ENCODE data around the gene FOXO4. TPM values are rescaled to one million over a fixed set of nuclear protein-coding genes. Genes with fewer than 3 reads are reported as not detected.

Gene FOXO4
- total and polyA plus RNA-seq, 9 donors, result 16.7 to 70.2 (median 35.2) TPM

GRCh38 chrX:71105628-71106027 lies 10.0 kb downstream of the FOXO4 start:
- Histone ChIP-seq H3K27me3 (no peaks in the 10 kb centered on the region), H3K4me1 (ENCODE audit: insufficient read depth) (no peaks in the 10 kb centered on the region), H3K4me3 (no peak overlapping the region), H3K9me3 (no peaks in the 10 kb centered on the region), H3K27ac (no peak overlapping the region), H3K36me3 (no peaks in the 10 kb centered on the region)
- no peak for TF ChIP-seq CTCF (IDR thresholded peaks at IDR 0.05)
- TF ChIP-seq EP300 (IDR thresholded peaks at IDR 0.05), result no peak
- no peak for TF ChIP-seq POLR2A (IDR thresholded peaks at IDR 0.05)
- 74 to 89% (median 74%) methylated on average over 3 of the region's 3 CpGs for WGBS, 3 donors
- DNase-seq, result no peak
- intact Hi-C loops (cut with DNase I), result no loop called here

- 75 to 90% (median 78%) methylated on average over 1 of the region's 1 CpG for WGBS, 3 donors
- no peaks in the 10 kb centered on the region for H3K27me3 ChIP-seq
- H3K27ac ChIP-seq, result no peak within 1 kb of the TSS
Measured at GRCh38 chrX:71106427-71106826, 10.8 kb downstream of the FOXO4 start, which contains the start of gene CXorf65. TSS of gene CXorf65 (minus strand) at chrX:71106740. CDS start at chrX:71106556, 184 bp downstream.

GRCh38 chrX:71107245-71107644 lies 11.6 kb downstream of the FOXO4 start:
- no peaks in the 10 kb centered on the region for H3K36me3 ChIP-seq
- DNase-seq, result no peak
- no peaks in the 10 kb centered on the region for H3K4me1 ChIP-seq (ENCODE audit: insufficient read depth)
- no peak overlapping the region for H3K27ac ChIP-seq
- WGBS, 3 donors, result 74 to 78% (median 78%) methylated on average over 4 of the region's 4 CpGs
- no peaks in the 10 kb centered on the region for H3K9me3 ChIP-seq
- H3K4me3 ChIP-seq, result no peak overlapping the region
- TF ChIP-seq EP300 (IDR thresholded peaks at IDR 0.05), result no peak
- no peak for TF ChIP-seq POLR2A (IDR thresholded peaks at IDR 0.05)
- TF ChIP-seq CTCF (IDR thresholded peaks at IDR 0.05), result no peak
- H3K27me3 ChIP-seq, result no peaks in the 10 kb centered on the region
- intact Hi-C loops (cut with DNase I), result no loop called here

More at GRCh38 chrX:71106427-71106826, 10.8 kb downstream of the FOXO4 start, which contains the start of gene CXorf65:
- Histone ChIP-seq H3K36me3 (no peaks in the 10 kb centered on the region), H3K9me3 (no peaks in the 10 kb centered on the region), H3K4me3 (no peak within 1 kb of the TSS), H3K4me1 (ENCODE audit: insufficient read depth) (no peaks in the 10 kb centered on the region)
- intact Hi-C loops (cut with DNase I), result no loop called here
- no peak for DNase-seq
- TF ChIP-seq CTCF (IDR thresholded peaks at IDR 0.05) (no peak), EP300 (IDR thresholded peaks at IDR 0.05) (no peak), POLR2A (IDR thresholded peaks at IDR 0.05) (no peak)

- Histone ChIP-seq H3K4me1 (ENCODE audit: insufficient read depth) (no peaks in the 10 kb centered on the region), H3K27ac (no peak overlapping the region), H3K4me3 (no peak overlapping the region), H3K36me3 (no peaks in the 10 kb centered on the region), H3K27me3 (no peaks in the 10 kb centered on the region), H3K9me3 (no peaks in the 10 kb centered on the region)
- intact Hi-C loops (cut with DNase I), result no loop called here
- TF ChIP-seq CTCF (IDR thresholded peaks at IDR 0.05) (no peak), POLR2A (IDR thresholded peaks at IDR 0.05) (no peak), EP300 (IDR thresholded peaks at IDR 0.05) (no peak)
- 46 to 55% (median 53%) methylated on average over 9 of the region's 9 CpGs for WGBS, 3 donors
- DNase-seq, result no peak
Measured at GRCh38 chrX:71107762-71108360, 12.2 kb downstream of the FOXO4 start.

Data from ovary (tissue), 9 donors.